Measurements from ENCODE around the gene SDS. TPM values are rescaled to one million over a fixed set of nuclear protein-coding genes. Genes with fewer than 3 reads are reported as not detected.
"Not testable (repeated sequence)": the region's sequence is repeated elsewhere in the genome, so short reads cannot be mapped to it uniquely, and the experiment has no call there.

Gene SDS
- total RNA-seq, 2 donors from 2014 or later: 1.3 TPM; not detected in 1

DNA sequence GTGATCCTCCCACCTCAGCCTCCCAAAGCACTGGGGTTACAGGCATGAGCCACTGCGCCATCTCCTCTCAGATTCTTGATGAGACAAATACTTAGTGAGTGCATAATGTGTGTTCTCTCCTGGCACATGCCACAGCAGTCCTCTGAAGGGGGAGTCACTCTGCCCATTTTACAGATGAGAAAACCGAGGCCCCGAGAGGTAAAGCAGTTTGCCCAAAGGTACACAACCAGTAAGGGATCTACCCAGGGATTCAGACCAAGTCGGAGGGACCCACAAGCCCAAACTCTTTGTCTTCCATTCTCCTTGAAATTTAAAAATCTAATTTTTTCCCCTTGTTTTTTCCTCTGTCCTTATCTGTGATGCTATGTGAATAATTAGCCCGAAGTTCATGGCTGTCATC is 39.0 kb downstream of the SDS start:
- peaks cover 0 to 31% of the 10 kb centered on the region in 2 donors for H3K4me1 ChIP-seq

DNA sequence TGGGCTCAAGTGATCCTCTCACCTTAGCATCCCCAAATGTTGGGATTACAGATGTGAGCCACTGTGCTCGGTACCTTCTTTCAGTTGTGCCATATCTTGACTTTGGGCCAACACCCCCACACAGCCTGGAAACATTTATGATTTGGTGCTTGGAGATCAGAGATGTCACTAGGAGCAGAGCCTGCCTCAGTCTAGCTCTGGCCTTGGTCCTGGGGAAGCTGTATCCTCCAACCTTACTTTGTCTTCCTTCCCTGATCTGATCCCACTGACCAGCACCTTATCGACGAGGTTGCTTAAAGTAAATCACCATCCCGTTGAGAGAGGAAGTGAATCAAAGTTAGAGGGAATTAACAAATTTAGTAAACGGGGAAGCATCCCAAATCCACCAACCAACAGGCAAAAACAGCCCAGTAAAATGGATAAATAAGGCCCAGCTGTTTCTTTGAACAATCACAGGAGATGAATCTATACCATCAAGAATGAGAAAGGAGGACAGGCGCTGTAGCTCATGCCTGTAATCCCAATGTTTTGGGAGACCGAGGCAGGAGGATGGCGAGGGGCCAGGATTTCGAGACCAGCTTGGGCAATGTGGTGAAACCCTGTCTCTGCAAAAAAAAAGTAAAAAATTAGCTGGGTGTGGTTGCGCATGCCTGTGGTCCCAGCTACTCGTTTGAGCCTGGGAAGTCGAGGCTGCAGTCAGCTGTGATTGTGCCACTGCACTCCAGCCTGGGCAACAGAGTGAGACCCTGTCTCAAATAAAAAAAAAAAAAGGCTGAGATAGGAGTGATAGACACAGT is 41.9 kb downstream of the SDS start:
- Histone ChIP-seq H3K9me3 (no peaks in the 10 kb centered on the region), H3K4me3 (no peak overlapping the region), H3K27ac (no peak overlapping the region), H3K4me1 (peaks cover 0 to 35% of the 10 kb centered on the region in 2 donors), H3K27me3 (no peaks in the 10 kb centered on the region), H3K36me3 (no peaks in the 10 kb centered on the region)
- TF ChIP-seq, protein P1, sequence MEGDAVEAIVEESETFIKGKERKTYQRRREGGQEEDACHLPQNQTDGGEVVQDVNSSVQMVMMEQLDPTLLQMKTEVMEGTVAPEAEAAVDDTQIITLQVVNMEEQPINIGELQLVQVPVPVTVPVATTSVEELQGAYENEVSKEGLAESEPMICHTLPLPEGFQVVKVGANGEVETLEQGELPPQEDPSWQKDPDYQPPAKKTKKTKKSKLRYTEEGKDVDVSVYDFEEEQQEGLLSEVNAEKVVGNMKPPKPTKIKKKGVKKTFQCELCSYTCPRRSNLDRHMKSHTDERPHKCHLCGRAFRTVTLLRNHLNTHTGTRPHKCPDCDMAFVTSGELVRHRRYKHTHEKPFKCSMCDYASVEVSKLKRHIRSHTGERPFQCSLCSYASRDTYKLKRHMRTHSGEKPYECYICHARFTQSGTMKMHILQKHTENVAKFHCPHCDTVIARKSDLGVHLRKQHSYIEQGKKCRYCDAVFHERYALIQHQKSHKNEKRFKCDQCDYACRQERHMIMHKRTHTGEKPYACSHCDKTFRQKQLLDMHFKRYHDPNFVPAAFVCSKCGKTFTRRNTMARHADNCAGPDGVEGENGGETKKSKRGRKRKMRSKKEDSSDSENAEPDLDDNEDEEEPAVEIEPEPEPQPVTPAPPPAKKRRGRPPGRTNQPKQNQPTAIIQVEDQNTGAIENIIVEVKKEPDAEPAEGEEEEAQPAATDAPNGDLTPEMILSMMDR (IDR thresholded peaks at IDR 0.05): no peak
- DNase-seq (ENCODE audit: low spot score): peak; percentile 61

More for the DNA sequence above, 39.0 kb downstream of the SDS start:
- H3K27ac ChIP-seq: no peak overlapping the region
- H3K36me3 ChIP-seq: no peaks in the 10 kb centered on the region
- TF ChIP-seq, protein P1 (IDR thresholded peaks at IDR 0.05): no peak
- no peaks in the 10 kb centered on the region for H3K9me3 ChIP-seq
- no peak for DNase-seq (ENCODE audit: low spot score)
- no peak overlapping the region for H3K4me3 ChIP-seq
- no peaks in the 10 kb centered on the region for H3K27me3 ChIP-seq

GRCh38 chr12:113359939-113360748 is 43.5 kb downstream of the SDS start:
- Histone ChIP-seq H3K4me3 (peak overlapping the region in 1 of 2 donors; percentile 86), H3K27ac (peak overlapping the region; percentile 92 to 94), H3K4me1 (peaks cover 0 to 30% of the 10 kb centered on the region in 2 donors), H3K27me3 (no peaks in the 10 kb centered on the region), H3K36me3 (no peaks in the 10 kb centered on the region), H3K9me3 (no peaks in the 10 kb centered on the region)
- peak; percentile 62 for DNase-seq (ENCODE audit: low spot score)
- TF ChIP-seq, protein P1 (IDR thresholded peaks at IDR 0.05): no peak

- Histone ChIP-seq H3K9me3 (no peaks in the 10 kb centered on the region), H3K4me3 (peak overlapping the region; percentile 77 to 86), H3K4me1 (peaks cover 0 to 30% of the 10 kb centered on the region in 2 donors), H3K27me3 (no peaks in the 10 kb centered on the region), H3K27ac (peak overlapping the region; percentile 92 to 94), H3K36me3 (no peaks in the 10 kb centered on the region)
- TF ChIP-seq, protein P1 (IDR thresholded peaks at IDR 0.05): no peak
- peak; percentile 72 for DNase-seq (ENCODE audit: low spot score)
Measured at GRCh38 chr12:113359133-113359938, 44.4 kb downstream of the SDS start.

GRCh38 chr12:113358381-113359132 is 45.1 kb downstream of the SDS start, which contains the start of gene PLBD2:
TSS of gene PLBD2 (plus strand) at chr12:113358587. CDS start at chr12:113358601, 14 bp downstream.
- DNase-seq (ENCODE audit: low spot score): peak; percentile 96
- TF ChIP-seq, protein P1 (IDR thresholded peaks at IDR 0.05): no peak
- Histone ChIP-seq H3K4me1 (peaks cover 0 to 30% of the 10 kb centered on the region in 2 donors), H3K9me3 (no peaks in the 10 kb centered on the region), H3K27me3 (no peaks in the 10 kb centered on the region), H3K36me3 (no peaks in the 10 kb centered on the region), H3K27ac (peak within 1 kb of the TSS; percentile 92 to 94), H3K4me3 (peak within 1 kb of the TSS; percentile 77 to 86)

DNA sequence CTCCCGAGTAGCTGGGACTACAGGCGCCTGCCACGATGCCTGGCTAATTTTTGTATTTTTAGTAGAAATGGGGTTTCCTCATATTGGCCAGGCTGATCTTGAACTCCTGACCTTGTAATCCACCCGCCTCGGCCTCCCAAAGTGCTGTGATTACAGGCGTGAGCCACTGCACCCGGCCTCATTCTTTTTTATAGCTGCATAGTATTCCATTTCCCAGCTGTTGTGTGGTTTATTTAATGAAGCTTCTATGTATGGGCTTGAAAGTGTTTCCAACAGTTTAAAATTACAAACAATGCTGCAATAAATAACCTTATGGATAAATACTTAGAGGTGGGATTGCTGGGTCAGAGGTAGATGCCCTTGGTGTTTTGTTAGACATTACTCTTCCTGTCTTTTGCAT is 49.5 kb downstream of the SDS start:
- not testable (repeated sequence) for H3K4me1 ChIP-seq; H3K36me3 ChIP-seq; DNase-seq (ENCODE audit: low spot score); H3K9me3 ChIP-seq; H3K27ac ChIP-seq; H3K4me3 ChIP-seq; H3K27me3 ChIP-seq
